Activated CD4-positive, alpha-beta T cell treated with anti-CD3 and anti-CD28 coated beads, Interleukin-2, Interleukin-4, amounts not matched to agents 100 ng/mL and 50 ng/mL, durations not matched to agents 16 hours and 8 hours (primary cell): ENCODE measurements around the gene RASSF8.
A peak's percentile ranks its signal among the peaks of the same experiment; 100 is the strongest.

Experiments
- DNase-seq: peaks from one replicate; pipeline ENCODE4 v3.0.0-alpha.2; 2020; ENCODE audit warnings: low spot score

The RASSF8 gene

DNA sequence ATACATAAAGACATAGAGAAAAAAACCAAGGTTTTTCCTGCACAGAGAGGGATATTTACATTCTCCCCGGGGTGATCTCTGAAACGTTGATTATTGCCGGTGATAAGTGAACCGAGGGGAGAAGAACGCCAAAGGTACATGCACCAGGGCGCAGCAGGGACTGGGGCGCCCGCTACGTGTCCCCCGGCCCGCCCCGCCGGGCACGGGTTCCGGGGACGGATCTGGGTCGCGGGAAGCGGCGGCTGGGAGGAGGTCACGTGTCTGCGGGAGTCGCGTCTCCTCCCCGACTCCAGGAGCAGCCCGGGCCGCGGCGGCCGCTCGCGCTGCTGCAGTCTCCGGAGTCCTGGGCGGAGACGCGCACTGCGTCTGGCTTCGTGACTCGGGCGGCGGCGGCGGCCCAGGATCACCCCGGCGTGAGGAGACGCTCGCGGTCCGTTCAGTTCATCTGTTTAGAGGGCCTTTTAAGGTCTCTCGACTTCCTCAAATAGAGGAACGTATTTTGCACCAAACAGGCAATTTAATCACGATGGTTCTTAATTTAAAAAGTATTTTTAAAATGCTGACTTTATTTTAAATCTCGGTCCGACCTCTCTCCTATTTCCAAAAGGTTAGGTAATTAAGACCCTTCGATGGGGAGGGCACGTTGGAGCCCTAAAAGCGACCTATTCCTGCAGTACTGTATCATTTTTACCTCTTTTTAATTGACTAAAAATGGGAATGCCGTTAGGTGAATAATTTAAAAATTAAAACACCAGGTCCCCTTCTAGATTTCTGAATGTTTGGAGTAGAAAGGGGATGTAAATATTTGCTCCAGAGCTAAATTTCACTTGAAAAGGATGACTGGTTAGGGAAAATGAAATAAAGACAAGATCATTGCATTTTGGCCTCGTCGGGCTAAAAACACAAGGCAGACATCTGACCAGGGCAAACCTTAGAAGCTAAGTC, 168.1 kb downstream of the RASSF8 start:
- peak; percentile 34 for DNase-seq

DNA sequence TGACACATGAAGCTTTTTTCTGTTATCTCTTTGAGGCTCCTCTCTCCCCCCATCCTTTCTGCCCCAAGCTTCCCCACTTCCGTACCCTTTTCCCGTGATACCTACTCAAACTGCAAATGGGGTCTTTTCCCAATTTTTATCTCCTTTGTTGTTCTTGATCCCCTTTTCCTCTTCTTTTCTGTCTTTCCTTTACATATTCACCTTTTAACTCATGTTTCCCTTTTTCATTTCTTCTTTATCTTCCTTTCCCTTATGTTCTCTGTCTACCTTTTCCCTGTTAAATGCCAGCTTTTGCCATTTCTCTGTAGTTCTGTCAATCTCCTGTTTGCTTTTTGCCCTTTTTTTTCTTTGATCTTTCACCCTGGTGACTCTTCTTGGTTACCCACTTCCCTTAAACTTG, 168.9 kb downstream of the RASSF8 start:
- DNase-seq: no peak

DNA sequence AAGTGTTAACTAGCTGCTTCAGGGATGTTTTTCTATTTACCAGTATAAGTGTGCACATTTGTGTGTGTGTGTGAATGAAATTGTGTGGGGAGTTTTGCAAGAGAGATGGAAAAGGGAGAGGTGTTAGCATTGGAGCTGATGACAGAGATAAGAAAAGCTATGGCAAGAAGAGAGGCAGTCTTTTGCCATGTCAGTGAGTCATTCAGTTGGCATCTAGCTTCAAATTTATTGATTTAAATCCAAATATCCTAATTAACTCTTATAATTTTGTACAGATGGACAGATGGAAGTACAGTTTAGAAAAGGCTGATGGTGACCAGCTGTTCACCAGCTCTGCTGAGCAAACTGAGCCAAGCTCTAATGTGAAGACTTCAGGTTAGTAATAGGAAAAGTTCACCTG, 169.7 kb downstream of the RASSF8 start:
- DNase-seq: no peak
